Right atrium auricular region (tissue), 2 donors: ENCODE results near the gene FOXN3. TPM values are rescaled to one million over a fixed set of nuclear protein-coding genes. Genes with fewer than 3 reads are reported as not detected.
"Not testable (repeated sequence)": the region's sequence is repeated elsewhere in the genome, so short reads cannot be mapped to it uniquely, and the experiment has no call there.

Experiments
- DNase-seq: peaks from one replicate; pipeline ENCODE4 v3.0.0-alpha.2; 2019; ENCODE audit warnings: low spot score
- H3K27ac ChIP-seq, 2 donors: fragments of 200-600 bp; sonication (generic); 1 replicate in 1 of 2; 2 replicates in 1 of 2; pipeline ENCODE4 v1.5.1; 2016 to 2019
- H3K27me3 ChIP-seq, 2 donors: fragments of 200-600 bp; sonication (generic); one replicate each; pipeline versions ENCODE4 v1.5.1 to v1.6.0; 2017 to 2019
- H3K36me3 ChIP-seq: fragments of 200-600 bp; sonication (generic); one replicate; pipeline ENCODE4 v1.5.1; 2016
- H3K4me1 ChIP-seq, 2 donors: fragments of 200-600 bp; sonication (generic); one replicate each; pipeline versions ENCODE4 v1.5.1 to v1.6.0; 2017 to 2019
- H3K4me3 ChIP-seq, 2 donors: fragments of 200-600 bp; sonication (generic); 1 replicate in 1 of 2; 2 replicates in 1 of 2; pipeline ENCODE4 v1.5.1; 2017 to 2019; ENCODE audit warnings: mild to moderate bottlenecking in 1 of 2, moderate library complexity in 1 of 2
- H3K9me3 ChIP-seq, 2 donors: fragments of 200-600 bp; sonication (generic); one replicate each; pipeline ENCODE4 v1.5.1; 2019
- CTCF ChIP-seq, 2 donors: fragments of 200-600 bp; sonication (generic); IDR thresholded peaks; one replicate each; pipeline ENCODE4 v1.5.1; 2019; ENCODE audit warnings: antibody characterized with exemption in 2 of 2
- total RNA-seq, 2 donors: library from RNA; depleted of rRNA; stranded (reverse); fragments of >200 nt; gene quantifications; one replicate each; pipeline ENCODE4 v1.1.0, GENCODE V29; 2016

Gene FOXN3
- total RNA-seq, 2 donors from 2014 or later: 80.1 to 90.3 TPM

GRCh38 chr14:89121968-89122620 lies 294.9 kb downstream of the FOXN3 start:
- Histone ChIP-seq H3K4me3 (no peak overlapping the region), H3K4me1 (no peaks in the 10 kb centered on the region), H3K27me3 (no peaks in the 10 kb centered on the region), H3K36me3 (no peaks in the 10 kb centered on the region), H3K9me3 (no peaks in the 10 kb centered on the region), H3K27ac (no peak overlapping the region)
- no peak for TF ChIP-seq CTCF (IDR thresholded peaks at IDR 0.05)
- no peak for DNase-seq

GRCh38 chr14:89117012-89117411 lies 300.0 kb downstream of the FOXN3 start:
- no peaks in the 10 kb centered on the region for H3K9me3 ChIP-seq
- no peak overlapping the region for H3K4me3 ChIP-seq
- H3K27ac ChIP-seq: no peak overlapping the region
- H3K27me3 ChIP-seq: no peaks in the 10 kb centered on the region
- no peak for DNase-seq
- no peaks in the 10 kb centered on the region for H3K4me1 ChIP-seq
- TF ChIP-seq CTCF (IDR thresholded peaks at IDR 0.05): no peak
- H3K36me3 ChIP-seq: no peaks in the 10 kb centered on the region

- no peaks in the 10 kb centered on the region for H3K9me3 ChIP-seq
- H3K4me1 ChIP-seq: no peaks in the 10 kb centered on the region
- H3K36me3 ChIP-seq: no peaks in the 10 kb centered on the region
- H3K27ac ChIP-seq: no peak overlapping the region
- DNase-seq: no peak
- TF ChIP-seq CTCF (IDR thresholded peaks at IDR 0.05): no peak
- H3K27me3 ChIP-seq: no peaks in the 10 kb centered on the region
- no peak overlapping the region for H3K4me3 ChIP-seq
Measured at GRCh38 chr14:89114109-89114508, 302.9 kb downstream of the FOXN3 start.

GRCh38 chr14:89112720-89113119 lies 304.3 kb downstream of the FOXN3 start:
- Histone ChIP-seq H3K4me1 (no peaks in the 10 kb centered on the region), H3K9me3 (no peaks in the 10 kb centered on the region), H3K27ac (no peak overlapping the region), H3K36me3 (no peaks in the 10 kb centered on the region), H3K27me3 (no peaks in the 10 kb centered on the region), H3K4me3 (no peak overlapping the region)
- TF ChIP-seq CTCF (IDR thresholded peaks at IDR 0.05): no peak
- no peak for DNase-seq

GRCh38 chr14:89111766-89112543 lies 305.1 kb downstream of the FOXN3 start:
- not testable (repeated sequence) for H3K4me3 ChIP-seq, DNase-seq, H3K36me3 ChIP-seq, H3K27me3 ChIP-seq, H3K27ac ChIP-seq, H3K9me3 ChIP-seq, H3K4me1 ChIP-seq

- DNase-seq, H3K27ac ChIP-seq, H3K27me3 ChIP-seq, H3K36me3 ChIP-seq, H3K9me3 ChIP-seq, H3K4me1 ChIP-seq, H3K4me3 ChIP-seq: not testable (repeated sequence)
Measured at GRCh38 chr14:89111232-89111631, 305.8 kb downstream of the FOXN3 start.
